ENCODE data around the gene EMC6.
A peak's percentile ranks its signal among the peaks of the same experiment; 100 is the strongest.

Gene EMC6

GRCh38 chr17:3712811-3713463, 44.3 kb downstream of the EMC6 start:
- DNase-seq = peak; percentile 57 to 63

GRCh38 chr17:3715296-3715695, 46.7 kb downstream of the EMC6 start:
- DNase-seq = no peak

GRCh38 chr17:3718201-3718600, 49.6 kb downstream of the EMC6 start:
- no peak for DNase-seq

- DNase-seq = no peak
These were observed 50.7 kb downstream of the EMC6 start for GRCh38 chr17:3719265-3719664.

All from activated T-cell treated with anti-CD3 and anti-CD28 coated beads, Interleukin-2, amount 50 U/mL, for 48 hours (primary cell).